HG03520 (cell line): ENCODE data around the gene HSPA12A.
"Not testable (repeated sequence)": the region's sequence is repeated elsewhere in the genome, so short reads cannot be mapped to it uniquely, and the experiment has no call there.

Source experiments
- ATAC-seq: cut with Tn5 transposase; IDR thresholded peaks from one replicate; pipeline ENCODE4 v1.9.1; 2021; ENCODE audit warnings: mild to moderate bottlenecking, moderate library complexity; ENCODE audit not compliant: unreplicated experiment

The HSPA12A gene

DNA sequence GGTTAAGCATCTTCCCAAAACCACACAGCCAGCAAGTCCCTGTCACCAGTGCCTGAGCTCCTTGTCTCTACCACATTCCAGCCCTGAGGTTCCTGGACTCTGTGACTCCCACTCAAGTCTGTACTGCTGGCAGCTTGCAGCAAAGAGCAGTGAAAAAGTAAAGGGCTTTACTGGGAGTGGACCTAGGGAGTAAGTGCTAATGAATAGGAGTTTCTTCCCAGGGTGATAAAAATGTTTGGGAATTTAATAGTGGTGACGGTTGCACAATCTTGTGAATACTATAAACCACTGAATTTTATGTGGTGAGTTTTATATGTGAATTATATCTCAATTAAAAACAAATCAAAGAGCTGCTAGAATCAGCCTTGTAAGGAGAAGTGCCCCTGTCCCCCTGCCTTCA lies 22.6 kb downstream of the HSPA12A start:
- no peak for ATAC-seq

- no peak for ATAC-seq
Observed at GRCh38 chr10:116718058-116718457, 24.3 kb downstream of the HSPA12A start.

- no peak for ATAC-seq
Observed at GRCh38 chr10:116716381-116716780, 26.0 kb downstream of the HSPA12A start.

- ATAC-seq, result no peak
Observed at GRCh38 chr10:116715839-116716377, 26.5 kb downstream of the HSPA12A start.

DNA sequence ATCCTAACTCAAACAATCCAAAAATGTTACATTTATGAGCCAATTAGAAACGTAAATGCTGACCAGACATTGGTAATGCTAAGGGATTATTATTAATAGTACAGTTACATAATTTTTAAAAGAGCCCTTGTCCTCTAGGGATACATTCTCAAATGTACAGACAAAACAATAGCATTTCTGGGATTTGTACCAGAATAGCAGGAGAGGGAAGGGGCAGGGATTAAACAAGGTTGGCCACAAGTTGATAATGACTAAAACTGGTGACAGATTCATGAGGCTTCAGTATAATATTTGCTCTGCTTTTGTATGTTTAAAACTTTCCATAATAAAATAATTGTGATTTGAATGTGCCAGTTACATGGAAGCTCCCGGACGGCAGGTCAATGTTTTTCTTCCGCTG lies 27.0 kb downstream of the HSPA12A start:
- ATAC-seq, result no peak

DNA sequence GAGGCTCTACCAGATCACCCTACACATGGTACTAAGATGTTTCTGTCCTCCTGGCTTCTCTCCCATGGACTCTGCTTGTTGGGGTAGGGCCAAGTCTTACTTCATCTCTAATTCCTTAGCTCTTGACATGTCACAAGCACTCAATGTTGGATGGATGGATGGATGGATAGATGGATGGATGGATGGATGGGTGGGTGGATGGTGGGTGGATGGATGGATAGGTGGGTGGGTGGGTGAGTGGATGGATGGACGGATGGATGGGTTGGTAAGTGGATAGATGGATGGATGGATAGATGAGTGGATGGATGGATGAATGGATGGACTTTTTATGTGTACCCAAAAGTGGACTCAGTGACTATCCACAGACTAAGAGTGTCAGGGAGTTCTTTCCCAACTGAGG lies 28.5 kb downstream of the HSPA12A start:
- ATAC-seq, result no peak

DNA sequence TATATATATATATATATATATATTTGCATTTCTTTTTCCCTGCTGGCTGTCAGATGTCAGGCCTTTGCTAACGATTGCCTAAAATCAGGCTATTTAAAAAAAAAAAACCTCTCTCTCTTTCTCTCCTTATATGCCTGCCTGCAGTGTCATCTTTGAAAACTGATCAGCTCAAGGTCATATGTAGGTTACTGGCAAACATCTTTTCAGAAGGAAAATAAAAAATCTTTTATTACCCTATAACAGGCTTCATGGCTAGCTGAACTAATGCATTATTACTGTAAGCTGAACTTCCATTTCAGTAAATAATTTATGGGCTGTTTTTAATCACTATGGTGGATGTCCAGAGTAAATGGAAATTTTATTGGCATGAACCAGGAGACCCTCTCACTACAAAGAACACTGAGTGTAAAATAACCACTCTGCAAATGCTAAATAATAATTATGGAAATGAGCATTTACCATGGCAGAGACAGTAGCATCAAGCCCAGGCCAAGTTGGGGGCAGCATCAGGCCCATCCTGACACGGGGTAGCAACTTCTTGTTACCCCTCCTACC lies 29.3 kb downstream of the HSPA12A start:
- ATAC-seq, result no peak

- no peak for ATAC-seq
Observed at GRCh38 chr10:116712519-116712918, 29.8 kb downstream of the HSPA12A start.

DNA sequence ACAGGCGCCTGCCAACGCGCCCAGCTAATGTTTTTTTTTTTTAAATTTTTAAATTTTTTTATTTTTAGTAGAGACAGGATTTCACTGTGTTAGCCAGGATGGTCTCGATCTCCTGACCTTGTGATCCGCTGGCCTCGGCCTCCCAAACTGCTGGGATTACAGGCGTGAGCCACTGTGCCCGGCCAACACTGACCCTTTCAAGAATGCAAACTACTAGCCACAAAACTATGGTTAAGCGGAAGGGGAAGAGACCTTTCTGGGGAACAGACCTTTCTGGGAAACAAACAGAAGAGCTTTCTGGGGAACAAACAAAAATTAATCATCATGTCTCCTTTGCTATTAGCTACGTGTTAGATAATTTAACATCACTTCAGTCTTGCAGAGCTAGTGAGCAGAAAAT lies 30.6 kb downstream of the HSPA12A start:
- not testable (repeated sequence) for ATAC-seq

DNA sequence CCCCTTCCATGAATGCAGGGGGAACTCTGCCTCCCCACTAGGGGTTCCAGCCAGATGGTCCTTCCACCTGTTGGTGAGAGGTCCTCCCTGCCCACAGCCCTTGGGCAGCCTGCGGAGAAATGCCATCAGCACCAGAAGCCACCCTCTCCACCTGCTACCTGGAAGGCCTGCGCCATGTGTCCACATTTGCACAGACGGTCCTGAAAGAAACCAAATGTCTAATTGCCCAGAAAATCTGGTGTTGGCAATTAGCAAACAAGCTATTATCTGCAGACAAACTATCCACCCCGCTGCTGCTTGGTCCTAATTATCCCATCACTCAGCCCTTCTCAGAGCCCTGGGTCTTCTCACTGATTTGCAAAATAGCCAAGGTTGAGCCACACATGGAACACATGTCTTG lies 32.3 kb downstream of the HSPA12A start:
- ATAC-seq, result no peak

DNA sequence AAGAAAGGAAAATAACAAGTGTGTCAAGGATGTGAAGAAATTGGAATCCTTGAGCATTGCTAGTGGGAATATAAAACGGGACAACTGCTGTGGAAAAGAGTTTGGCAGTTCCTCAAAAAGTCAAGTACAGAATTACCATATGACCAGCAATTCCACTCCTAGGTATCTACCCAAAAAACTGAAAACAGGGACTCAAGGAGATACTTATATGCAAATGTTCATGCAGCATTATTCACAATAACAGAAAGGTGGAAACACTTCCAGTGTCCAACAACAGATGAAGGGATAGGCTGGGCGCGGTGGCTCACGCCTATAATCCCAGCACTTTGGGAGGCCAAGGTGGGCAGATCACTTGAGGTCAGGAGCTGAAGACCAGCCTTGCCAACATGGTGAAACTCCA lies 33.5 kb downstream of the HSPA12A start:
- ATAC-seq, result no peak

- ATAC-seq, result no peak
Observed at GRCh38 chr10:116708391-116708821, 34.0 kb downstream of the HSPA12A start.

DNA sequence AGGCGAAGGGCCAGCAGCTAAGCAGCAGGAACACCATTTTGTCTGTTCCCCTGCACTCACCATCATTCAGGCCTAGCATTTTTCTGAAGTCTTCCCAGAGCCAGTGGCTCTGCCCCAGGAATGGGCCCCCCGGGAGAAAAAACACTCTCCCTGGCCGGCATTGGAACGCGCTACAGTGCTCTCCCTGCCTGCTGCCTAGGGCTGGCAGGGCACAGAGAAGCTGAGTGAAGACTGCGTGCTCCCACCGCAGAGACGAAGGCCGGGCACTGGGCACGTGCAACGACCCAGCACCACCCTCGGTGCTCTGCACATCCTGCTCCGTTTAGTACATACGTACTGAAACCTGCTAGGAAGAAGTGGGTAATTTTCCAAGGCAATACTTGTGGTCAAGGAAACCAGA lies 34.4 kb downstream of the HSPA12A start:
- no peak for ATAC-seq

DNA sequence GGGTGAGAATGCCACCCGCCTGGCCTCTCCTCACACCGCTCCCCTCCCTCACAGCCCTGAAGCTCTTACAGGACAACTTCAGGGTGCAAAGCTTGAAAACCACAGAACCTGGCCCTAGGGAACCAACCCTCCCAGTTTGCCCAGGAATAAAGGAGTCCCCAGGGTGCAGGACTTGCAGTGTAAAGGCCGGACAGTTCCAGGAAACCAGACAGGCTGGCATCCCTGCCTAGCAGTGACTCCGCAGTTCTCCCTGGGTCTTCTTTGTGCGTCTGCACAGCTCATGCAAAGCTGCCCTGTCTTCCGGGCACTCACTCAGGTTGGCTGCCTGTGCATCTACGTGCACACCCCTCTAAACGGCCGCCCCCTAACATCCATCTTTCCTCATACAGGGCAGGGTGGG lies 36.1 kb downstream of the HSPA12A start:
- ATAC-seq, result no peak

DNA sequence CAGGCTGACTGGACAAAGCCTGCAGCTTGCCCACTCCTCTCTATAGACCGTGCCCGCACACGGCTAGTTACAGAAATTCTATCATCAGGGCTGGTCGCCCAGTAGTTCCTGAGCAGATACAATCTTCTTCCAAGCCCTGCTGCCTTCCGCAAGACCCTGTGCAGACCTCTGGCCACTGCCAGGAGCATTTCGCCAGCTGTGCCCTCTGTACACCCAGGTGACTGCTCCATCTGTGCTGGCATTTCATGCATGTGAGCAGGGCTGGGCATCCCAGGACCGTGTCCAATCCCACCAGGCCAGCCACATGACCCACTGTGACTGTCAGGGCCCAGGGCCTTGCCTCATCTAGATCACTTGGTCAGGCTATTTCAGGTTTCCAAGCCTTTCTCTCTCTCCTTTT lies 36.9 kb downstream of the HSPA12A start:
- ATAC-seq, result no peak

- no peak for ATAC-seq
Observed at GRCh38 chr10:116704926-116705325, 37.4 kb downstream of the HSPA12A start.

- no peak for ATAC-seq
Observed at GRCh38 chr10:116702165-116702564, 40.2 kb downstream of the HSPA12A start.

- ATAC-seq, result no peak
Observed at GRCh38 chr10:116699471-116700150, 42.8 kb downstream of the HSPA12A start.

DNA sequence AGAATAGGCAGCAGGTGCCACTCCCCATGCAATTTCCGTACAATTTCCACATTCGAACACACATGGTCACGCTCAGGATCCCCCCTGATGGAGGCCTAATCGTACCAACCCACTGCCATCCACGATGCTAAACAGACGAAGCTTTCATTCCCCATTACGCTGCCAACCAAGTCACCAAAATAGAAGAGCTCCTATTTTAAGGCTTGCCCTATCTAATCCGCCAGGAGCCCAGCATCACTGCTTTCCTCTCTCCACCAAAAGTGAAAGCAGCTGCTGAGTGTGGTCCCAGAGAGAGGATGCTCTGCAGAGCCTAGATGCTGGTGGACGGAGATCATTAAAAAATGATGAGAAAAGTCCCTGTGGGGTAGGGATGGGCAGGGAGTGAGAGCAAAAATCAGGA lies 43.3 kb downstream of the HSPA12A start:
- ATAC-seq, result no peak

GRCh38 chr10:116698364-116698763 lies 44.0 kb downstream of the HSPA12A start:
- no peak for ATAC-seq

- ATAC-seq, result no peak
Observed at GRCh38 chr10:116697816-116698215, 44.5 kb downstream of the HSPA12A start.

DNA sequence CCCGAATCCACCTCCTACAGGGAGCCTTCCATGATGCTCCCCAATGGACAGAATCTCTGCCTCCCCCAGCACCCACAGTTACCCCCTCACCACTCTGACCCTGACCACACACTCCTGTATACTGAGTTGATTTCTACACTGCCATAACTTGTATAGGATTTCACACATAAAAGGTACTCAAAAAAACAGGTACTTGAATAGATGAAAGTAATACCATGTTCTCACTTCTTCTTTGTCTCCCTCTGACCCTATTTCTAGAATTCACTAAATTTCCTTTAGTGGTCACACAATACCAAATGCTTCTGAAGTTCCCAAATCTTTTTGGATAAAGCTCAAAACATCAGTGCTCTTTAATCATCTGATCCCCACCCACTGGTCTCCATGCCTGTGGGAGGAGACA lies 45.4 kb downstream of the HSPA12A start:
- no peak for ATAC-seq

GRCh38 chr10:116694927-116695268 lies 47.5 kb downstream of the HSPA12A start:
- no peak for ATAC-seq
